GM04504 (cell line): ENCODE results near the gene PPP2R2B.
"Not testable (repeated sequence)": the region's sequence is repeated elsewhere in the genome, so short reads cannot be mapped to it uniquely, and the experiment has no call there.

Experiments
- DNase-seq: peaks from one replicate; pipeline ENCODE4 v3.0.0-alpha.2; 2012; ENCODE audit warnings: low read depth

PPP2R2B gene

DNA sequence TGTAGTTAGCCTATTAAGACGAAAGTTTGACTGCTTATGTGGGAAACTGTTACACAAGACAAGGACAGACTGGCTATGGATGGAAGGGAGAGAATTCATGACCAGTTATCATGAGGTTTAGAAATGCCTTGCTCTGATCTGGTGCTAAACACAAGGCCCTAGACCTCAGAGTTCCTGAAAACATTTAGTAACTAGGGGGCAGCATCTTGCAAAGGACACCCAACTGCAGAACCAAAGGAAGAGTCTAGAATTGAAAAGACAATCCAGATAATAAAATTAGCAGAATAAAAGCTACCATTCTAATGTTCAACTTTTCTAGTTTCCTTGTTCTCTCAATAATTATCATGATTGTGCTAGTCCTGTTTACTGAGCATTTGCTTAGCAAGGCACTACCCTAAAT is 232.1 kb downstream of the PPP2R2B start:
- no peak for DNase-seq

DNA sequence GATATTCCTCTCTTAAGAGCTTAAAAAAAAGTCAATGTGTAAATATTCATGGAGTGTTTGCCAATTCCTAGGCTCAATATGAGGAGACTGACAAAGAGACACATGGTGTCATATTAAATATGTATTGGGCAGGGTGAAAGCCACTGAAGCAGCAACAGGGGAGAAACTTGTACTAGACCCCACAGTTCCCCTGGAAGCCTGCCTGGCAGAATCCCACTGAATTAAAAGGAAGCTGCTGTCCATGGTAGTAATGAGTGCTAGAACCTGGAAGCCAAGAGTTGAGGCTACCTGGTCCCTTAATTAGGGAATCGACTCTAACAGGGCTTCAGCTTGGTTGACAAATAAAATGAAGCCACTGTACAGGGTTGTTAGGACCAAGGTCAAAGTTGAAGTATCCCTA is 233.2 kb downstream of the PPP2R2B start:
- DNase-seq, result no peak

DNA sequence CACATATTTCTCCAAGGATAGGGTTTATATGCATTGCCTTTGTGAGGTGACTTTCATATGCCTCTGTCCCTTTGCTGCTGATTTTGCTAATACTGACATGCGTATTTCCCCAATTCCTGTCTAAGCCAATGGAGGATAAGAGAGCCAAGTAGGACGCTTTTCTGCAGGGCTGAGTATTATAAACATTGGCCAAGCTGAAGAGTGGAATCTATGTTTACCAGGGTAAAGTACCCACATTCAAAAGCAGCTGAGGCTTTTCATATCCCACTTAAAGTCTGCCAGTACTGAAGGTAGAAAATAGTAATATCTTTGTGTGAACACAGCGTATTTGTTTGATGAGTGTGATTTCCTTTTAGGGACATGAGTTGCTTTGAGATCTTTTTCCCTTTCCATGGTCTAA is 233.7 kb downstream of the PPP2R2B start:
- no peak for DNase-seq

DNA sequence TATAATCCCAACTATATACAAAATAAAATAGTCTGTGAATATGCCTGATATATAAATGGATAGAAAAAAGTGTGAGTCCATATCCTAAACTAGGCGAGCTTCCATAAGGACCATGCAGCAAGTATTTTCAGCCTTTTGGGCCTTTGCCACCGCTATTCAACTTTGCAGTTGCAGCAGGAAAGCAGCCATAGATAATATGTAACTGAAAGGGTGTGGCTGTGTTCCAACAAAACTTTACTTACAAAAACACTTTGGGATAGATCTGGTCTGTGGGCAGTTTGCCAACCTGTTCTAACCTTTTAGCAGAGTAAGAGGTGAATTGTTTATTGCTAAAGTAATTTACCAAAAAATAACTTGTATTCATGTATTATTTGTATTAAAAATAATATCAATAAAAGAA is 234.8 kb downstream of the PPP2R2B start:
- no peak for DNase-seq

DNA sequence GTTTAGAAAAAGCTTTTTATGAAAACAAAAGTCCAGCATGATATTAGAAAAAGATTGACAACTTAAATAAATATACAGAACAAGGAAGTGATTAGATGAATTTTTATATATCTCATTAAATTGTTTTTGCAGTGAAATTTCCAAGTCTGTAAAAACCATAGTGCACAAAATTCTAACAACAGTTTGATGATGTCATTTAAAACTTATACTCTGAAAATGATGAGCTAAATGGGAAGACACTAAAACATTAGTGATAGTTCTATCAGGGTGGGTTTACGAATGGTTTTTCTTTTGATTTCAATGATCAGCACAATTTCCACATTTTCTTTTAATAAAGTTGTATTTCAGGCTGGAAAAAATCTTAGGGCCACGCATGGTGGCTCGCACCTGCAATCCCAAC is 236.1 kb downstream of the PPP2R2B start:
- no peak for DNase-seq

DNA sequence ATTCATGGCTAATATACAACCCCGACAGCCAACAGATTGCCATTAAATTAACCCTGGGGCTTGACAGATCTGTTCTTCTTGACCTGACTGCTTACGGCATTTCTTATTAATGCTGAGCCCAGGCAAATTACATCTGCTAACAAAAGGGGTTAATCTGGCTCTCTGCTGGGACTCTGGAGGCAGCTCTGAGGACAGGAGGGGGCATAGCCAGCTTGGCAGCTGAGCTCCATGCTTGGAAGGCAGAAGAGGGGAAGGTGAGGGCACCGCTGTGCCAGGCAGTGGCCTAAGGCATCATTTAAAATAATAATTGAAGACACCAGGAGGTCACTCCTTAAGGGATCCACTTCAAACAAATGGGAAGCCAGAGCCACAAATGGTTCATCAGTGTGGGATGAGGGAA is 236.6 kb downstream of the PPP2R2B start:
- DNase-seq, result no peak

DNA sequence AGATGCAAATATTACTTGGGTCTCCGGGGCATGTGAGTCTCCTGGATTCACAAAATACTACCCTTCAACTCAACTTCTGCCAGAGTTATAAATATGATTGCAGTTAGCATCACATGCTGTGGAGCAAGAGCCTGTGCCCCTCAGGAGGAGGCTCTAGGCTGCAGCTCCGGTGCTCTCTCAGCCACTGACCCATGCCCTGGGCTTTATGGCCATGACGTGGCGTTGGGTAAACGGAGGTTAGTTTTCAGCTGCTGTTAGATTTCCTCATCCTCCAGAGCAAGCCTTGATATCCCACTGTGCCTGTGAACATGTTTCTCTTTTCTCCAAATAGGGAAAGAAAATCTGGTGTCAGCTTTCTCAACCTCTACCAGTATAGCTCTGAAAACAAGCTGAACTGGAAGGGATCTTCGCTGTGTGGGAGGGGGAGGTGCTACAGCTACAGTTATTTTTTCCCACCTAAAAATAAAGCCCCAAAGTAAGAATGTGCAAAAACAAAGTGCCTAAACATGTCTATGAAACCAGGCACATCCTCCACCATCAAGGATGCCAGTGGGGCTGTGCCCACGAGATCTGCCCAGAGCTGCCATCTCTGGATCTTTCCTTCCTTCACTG is 238.2 kb downstream of the PPP2R2B start:
- no peak for DNase-seq

GRCh38 chr5:146635443-146635842 is 243.1 kb downstream of the PPP2R2B start:
- no peak for DNase-seq

- no peak for DNase-seq
These were observed 245.2 kb downstream of the PPP2R2B start for GRCh38 chr5:146633323-146633764.

DNA sequence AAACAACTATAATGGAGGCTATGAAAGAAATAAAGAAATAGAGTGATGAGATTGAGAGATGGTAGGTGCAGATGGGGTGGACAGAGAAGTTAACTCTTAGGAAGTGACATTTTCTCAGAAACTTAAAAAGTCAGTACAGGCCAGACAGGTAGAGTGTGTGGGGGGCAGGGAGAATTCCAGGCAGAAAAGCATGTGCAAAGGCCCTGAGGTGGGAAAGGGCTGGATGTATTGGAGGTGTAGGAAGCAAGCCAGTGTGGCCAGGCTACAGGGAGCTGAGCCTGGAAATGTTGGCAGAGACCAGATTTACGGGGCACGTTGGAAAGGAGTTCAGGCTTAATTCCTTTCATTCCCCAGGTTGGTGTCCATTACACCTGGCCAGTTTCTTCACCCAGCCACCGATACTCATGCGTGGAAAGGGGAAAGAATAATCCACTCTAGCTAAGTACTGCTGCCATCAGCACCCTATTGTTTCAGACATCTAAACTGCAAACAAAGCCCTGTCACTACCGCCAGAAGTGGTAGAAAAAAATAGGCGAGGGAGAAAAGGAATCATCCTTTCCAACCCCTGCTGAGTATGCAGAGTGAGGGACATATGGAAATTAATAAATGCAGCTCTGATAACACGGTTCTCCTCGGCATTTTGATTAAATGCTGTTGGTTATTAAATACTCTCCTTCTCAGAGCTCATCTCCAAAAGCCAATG is 245.8 kb downstream of the PPP2R2B start:
- no peak for DNase-seq

DNA sequence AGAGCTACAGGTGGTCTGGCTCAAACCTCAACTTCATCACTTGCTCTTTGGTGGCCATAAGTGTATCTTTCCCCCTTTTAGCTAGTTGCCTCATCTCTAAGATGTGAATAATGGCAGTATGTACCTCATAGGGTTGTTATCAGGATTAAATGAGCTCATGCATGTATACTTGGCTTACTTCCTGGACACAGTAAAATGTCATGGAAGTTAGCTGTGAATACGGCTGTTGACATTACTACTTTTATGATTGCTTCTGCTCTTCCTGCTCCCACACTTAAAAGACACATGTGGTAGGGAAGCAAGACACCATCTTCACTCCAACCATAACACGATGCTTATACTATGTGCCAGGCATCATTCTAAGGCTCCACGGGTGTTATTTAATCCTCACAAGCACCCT is 248.1 kb downstream of the PPP2R2B start:
- DNase-seq, result no peak

GRCh38 chr5:146628950-146629349 is 249.6 kb downstream of the PPP2R2B start:
- no peak for DNase-seq

DNA sequence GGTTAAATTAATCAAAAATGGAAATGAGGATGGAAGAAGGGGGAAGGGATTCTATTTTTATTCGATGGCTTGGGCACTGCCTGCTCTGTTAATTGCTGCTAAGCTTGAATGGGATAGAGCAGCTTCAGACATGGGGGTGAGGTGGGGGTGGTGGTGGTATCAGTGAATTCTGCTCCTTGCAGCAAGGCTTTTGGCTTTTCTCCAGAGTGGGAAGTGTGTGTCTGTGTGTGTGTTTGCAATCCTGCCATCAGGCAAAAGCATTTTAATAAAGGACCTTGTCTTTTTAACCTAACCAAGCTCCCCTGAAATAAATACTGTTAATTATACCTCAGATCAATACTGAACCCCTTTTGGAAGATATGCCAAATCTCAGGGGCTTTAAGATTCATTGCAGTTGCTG is 251.6 kb downstream of the PPP2R2B start:
- no peak for DNase-seq

GRCh38 chr5:146624179-146624578 is 254.4 kb downstream of the PPP2R2B start:
- DNase-seq, result no peak

- DNase-seq, result no peak
These were observed 254.9 kb downstream of the PPP2R2B start for GRCh38 chr5:146623666-146624065.

DNA sequence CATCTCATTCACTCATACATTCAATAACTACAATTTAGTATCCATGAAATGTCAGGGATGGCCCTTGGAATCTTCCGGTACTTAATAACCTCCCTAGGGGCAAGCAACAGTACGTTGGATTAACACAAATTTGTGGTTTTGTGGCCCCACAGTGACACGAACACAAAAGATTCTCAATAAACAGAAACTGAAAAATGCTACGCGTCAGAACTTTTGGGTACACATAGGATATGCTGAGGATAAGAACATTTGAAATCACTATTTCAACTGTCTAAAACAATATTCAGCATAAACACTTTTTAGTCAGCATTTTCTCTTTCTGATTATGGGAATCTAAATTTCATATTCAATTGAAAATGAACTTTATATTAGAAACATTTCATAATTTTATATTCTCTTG is 255.5 kb downstream of the PPP2R2B start:
- no peak for DNase-seq

- no peak for DNase-seq
These were observed 256.2 kb downstream of the PPP2R2B start for GRCh38 chr5:146622391-146622790.

- no peak for DNase-seq
These were observed 257.9 kb downstream of the PPP2R2B start for GRCh38 chr5:146620669-146621051.

- DNase-seq, result no peak
These were observed 258.4 kb downstream of the PPP2R2B start for GRCh38 chr5:146620031-146620668.

- no peak for DNase-seq
These were observed 260.1 kb downstream of the PPP2R2B start for GRCh38 chr5:146618434-146618833.

DNA sequence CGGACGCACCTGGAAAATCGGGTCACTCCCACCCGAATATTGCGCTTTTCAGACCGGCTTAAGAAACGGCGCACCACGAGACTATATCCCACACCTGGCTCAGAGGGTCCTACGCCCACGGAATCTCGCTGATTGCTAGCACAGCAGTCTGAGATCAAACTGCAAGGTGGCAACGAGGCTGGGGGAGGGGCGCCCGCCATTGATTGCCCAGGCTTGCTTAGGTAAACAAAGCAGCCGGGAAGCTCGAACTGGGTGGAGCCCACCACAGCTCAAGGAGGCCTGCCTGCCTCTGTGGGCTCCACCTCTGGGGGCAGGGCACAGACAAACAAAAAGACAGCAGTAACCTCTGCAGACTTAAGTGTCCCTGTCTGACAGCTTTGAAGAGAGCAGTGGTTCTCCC is 268.8 kb downstream of the PPP2R2B start:
- not testable (repeated sequence) for DNase-seq

DNA sequence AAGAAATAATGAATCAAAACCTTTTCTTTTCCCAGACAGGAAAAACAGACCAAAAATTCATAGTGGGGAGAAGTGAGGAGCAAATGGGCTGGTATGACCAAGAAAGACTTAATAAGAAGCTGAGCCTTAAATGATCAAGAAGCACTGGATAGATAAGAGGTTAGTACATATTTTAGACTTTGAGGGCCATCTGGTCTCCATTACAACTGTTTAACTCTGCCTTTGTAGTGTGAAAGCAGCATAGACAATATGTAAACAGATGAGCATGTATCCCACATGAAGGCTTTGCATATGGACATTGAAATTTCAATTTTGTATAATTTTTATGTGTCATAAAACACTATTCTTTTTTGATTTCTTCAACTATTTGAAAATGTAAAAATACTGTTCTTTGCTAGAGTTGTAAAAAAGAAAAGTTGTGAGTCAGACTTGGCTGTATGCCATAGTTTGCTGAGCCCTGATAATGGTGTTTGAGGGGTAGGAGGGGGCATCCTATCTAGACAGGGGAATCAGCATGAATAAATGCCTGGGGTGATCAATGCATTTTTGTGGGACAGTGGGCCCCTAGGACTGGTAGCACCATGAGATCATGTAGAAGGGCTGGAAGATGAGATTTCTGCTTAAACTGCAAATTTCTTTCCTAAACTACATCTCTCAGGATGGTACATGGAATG is 270.8 kb downstream of the PPP2R2B start:
- no peak for DNase-seq

DNA sequence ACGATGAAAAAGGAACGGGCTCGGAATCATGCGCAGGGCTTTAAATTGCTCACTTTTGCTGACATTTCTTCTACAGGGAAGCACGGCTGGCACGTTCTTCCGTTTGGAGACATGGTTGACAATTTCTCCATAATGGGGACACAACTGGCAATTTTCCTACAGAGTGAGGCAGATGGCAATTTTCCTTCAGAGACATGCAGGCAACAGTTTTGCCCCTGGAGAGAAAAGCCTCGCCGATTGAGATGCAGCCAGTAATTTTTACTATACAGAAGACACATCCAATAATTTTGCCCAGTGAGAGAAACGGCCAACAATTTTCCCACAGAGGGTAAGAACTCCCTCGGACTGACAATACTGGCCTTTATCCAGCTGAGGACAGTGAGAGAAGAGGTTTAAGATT is 271.7 kb downstream of the PPP2R2B start:
- no peak for DNase-seq
